ENCODE results near the gene MTHFD2L. TPM values are rescaled to one million over a fixed set of nuclear protein-coding genes. Genes with fewer than 3 reads are reported as not detected.
"Not testable (repeated sequence)": the region's sequence is repeated elsewhere in the genome, so short reads cannot be mapped to it uniquely, and the experiment has no call there.

The MTHFD2L gene
- total and polyA plus RNA-seq, 9 donors, result 5.8 to 19.3 (median 13.5) TPM

- no peaks in the 10 kb centered on the region for H3K9me3 ChIP-seq
- no peak for TF ChIP-seq CTCF (IDR thresholded peaks at IDR 0.05)
- no peak for TF ChIP-seq EP300 (IDR thresholded peaks at IDR 0.05)
- no peak for TF ChIP-seq POLR2A (IDR thresholded peaks at IDR 0.05)
- no peak overlapping the region for H3K27ac ChIP-seq
- no peaks in the 10 kb centered on the region for H3K4me1 ChIP-seq (ENCODE audit: insufficient read depth)
- no peaks in the 10 kb centered on the region for H3K36me3 ChIP-seq
- WGBS, 3 donors, result 84 to 91% (median 85%) methylated on average over 5 of the region's 5 CpGs
- intact Hi-C loops (cut with DNase I), result no loop called here
- no peaks in the 10 kb centered on the region for H3K27me3 ChIP-seq
- no peak overlapping the region for H3K4me3 ChIP-seq
- DNase-seq, result no peak
Observed at GRCh38 chr4:74335341-74336021, 177.6 kb downstream of the MTHFD2L start.

GRCh38 chr4:74338792-74339333, 180.9 kb downstream of the MTHFD2L start:
- no peaks in the 10 kb centered on the region for H3K4me1 ChIP-seq (ENCODE audit: insufficient read depth)
- WGBS, 3 donors, result 30 to 51% (median 36%) methylated on average over 4 of the region's 4 CpGs

GRCh38 chr4:74339501-74339900, 181.6 kb downstream of the MTHFD2L start:
- no peak for DNase-seq
- Histone ChIP-seq H3K4me1 (ENCODE audit: insufficient read depth) (no peaks in the 10 kb centered on the region), H3K27ac (no peak overlapping the region), H3K4me3 (no peak overlapping the region), H3K27me3 (no peaks in the 10 kb centered on the region), H3K36me3 (no peaks in the 10 kb centered on the region), H3K9me3 (peaks cover 0 to 6% of the 10 kb centered on the region in 2 donors)
- intact Hi-C loops (cut with DNase I), result no loop called here
- no peak for TF ChIP-seq CTCF (IDR thresholded peaks at IDR 0.05)
- no peak for TF ChIP-seq EP300 (IDR thresholded peaks at IDR 0.05)
- no peak for TF ChIP-seq POLR2A (IDR thresholded peaks at IDR 0.05)

More at GRCh38 chr4:74338792-74339333, 180.9 kb downstream of the MTHFD2L start:
- no peak for TF ChIP-seq EP300 (IDR thresholded peaks at IDR 0.05)
- no peak for TF ChIP-seq CTCF (IDR thresholded peaks at IDR 0.05)
- TF ChIP-seq POLR2A (IDR thresholded peaks at IDR 0.05), result no peak
- Histone ChIP-seq H3K4me3 (no peak overlapping the region), H3K27ac (no peak overlapping the region), H3K9me3 (no peaks in the 10 kb centered on the region), H3K27me3 (no peaks in the 10 kb centered on the region), H3K36me3 (no peaks in the 10 kb centered on the region)
- intact Hi-C loops (cut with DNase I), result no loop called here
- no peak for DNase-seq

- H3K9me3 ChIP-seq; H3K36me3 ChIP-seq; DNase-seq; H3K4me1 ChIP-seq (ENCODE audit: insufficient read depth); H3K27ac ChIP-seq; H3K27me3 ChIP-seq; intact Hi-C loops (cut with DNase I); H3K4me3 ChIP-seq: not testable (repeated sequence)
Observed at GRCh38 chr4:74340421-74340820, 182.5 kb downstream of the MTHFD2L start.

- intact Hi-C loops (cut with DNase I), result no loop called here
- Histone ChIP-seq H3K36me3 (no peaks in the 10 kb centered on the region), H3K9me3 (peaks cover 0 to 6% of the 10 kb centered on the region in 2 donors), H3K4me1 (ENCODE audit: insufficient read depth) (no peaks in the 10 kb centered on the region), H3K27me3 (no peaks in the 10 kb centered on the region), H3K27ac (no peak overlapping the region), H3K4me3 (no peak overlapping the region)
- DNase-seq, result no peak
- TF ChIP-seq EP300 (IDR thresholded peaks at IDR 0.05) (no peak), CTCF (IDR thresholded peaks at IDR 0.05) (no peak), POLR2A (IDR thresholded peaks at IDR 0.05) (no peak)
- 69 to 77% (median 76%) methylated on average over 1 of the region's 1 CpG for WGBS, 3 donors
Observed at GRCh38 chr4:74344031-74344430, 186.1 kb downstream of the MTHFD2L start.
